Measurements from ENCODE around the gene MTREX.

DNA sequence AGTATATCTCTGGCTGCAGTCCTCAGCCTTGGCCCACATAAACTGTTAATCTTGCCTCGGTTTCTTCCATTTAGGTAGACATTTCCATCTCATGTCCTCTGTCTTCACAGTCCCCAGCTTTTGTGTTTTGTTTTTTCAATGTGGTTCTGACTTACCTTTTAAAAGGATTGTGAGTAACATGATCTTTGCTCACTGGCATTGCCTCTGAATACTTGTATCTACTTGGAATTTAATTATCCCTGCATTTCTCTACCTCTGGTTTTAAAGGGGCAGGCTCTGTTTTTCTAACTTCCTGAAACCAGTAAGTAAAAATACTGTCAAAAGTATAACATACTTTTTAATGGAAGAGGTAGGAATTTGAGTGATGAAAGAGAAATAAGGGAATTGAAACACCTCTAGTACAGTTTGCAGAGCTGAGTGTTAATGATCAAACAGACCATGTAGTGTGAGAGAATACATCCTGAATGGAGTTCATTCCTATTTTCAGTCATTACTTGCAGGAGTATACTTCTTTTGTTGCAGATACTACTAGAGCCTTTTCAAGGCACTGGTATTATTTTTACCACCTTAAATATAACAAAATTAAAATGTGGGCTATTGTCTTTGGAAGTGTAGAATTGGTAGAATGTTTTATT, 62.6 kb downstream of the MTREX start:
- TF ChIP-seq POLR2A (IDR thresholded peaks at IDR 0.05) = no peak
- TF ChIP-seq, protein P1, sequence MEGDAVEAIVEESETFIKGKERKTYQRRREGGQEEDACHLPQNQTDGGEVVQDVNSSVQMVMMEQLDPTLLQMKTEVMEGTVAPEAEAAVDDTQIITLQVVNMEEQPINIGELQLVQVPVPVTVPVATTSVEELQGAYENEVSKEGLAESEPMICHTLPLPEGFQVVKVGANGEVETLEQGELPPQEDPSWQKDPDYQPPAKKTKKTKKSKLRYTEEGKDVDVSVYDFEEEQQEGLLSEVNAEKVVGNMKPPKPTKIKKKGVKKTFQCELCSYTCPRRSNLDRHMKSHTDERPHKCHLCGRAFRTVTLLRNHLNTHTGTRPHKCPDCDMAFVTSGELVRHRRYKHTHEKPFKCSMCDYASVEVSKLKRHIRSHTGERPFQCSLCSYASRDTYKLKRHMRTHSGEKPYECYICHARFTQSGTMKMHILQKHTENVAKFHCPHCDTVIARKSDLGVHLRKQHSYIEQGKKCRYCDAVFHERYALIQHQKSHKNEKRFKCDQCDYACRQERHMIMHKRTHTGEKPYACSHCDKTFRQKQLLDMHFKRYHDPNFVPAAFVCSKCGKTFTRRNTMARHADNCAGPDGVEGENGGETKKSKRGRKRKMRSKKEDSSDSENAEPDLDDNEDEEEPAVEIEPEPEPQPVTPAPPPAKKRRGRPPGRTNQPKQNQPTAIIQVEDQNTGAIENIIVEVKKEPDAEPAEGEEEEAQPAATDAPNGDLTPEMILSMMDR (IDR thresholded peaks at IDR 0.05) = no peak

Data from Peyer's patch (tissue), 4 donors.